ENCODE data around the gene VASN.

The VASN gene

DNA sequence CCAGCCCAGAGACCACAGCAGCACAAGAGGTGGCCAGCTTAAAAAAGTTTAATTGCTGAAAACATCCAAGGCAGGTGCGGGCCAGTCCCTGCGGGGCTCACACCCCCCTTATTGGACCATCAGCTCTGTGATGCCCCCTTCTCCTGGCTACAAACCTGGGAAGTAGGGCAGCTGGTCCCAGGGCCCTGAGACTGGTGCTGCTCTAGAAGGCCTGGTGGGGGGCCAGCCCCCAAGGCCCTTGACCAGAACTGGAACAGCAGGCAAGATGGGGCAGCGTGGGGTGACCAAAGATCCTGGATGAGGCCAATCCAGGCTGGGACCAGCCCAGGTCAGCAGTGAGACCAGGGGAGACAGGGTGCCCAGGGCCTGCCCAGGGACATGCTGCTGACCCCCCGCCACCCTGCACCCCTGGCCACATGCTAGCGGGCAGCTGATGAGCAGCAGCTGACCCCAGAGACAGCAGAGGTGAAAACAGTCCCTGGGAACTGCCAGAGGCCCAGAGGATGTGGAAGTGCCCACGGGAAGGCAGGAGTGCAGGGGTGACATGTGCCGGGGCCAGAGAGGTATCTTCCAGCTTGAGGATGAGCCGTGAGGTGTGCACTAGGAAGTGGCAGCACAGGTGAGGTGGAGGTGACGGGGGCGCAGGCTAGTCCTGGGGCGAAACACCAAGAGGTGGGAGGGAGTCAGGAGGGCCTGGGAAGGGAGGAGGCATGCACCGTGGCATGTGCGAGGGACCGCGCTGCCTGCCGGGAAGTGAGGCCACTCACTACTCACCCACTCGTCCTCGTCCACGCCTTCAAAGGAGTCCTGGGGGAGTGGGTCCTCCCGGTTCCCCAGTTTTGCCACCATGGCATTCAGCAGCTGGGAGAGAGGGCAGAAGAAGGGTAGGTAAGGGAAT is 16.9 kb upstream of the VASN start:
- DNase-seq: no peak
- no peak for ATAC-seq

DNA sequence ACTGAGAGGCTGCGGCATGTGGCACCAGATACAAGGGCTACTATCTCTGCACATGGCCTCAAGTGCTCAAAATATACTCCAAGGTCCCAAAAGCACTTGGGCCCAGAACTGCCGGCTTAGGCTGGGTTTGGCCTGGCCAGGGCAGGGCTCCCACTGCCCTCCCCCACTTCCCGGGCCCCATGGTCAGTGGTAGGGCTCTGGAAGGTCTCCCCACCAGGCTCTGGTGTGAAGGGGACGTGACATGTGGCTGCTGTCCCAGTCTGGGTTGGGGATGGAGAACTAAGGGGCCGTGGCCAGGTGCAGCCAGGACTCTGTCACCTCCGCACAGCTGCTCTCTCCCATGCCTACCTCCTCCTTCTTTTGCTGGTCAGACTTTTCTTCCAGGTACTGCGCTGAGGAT is 14.8 kb upstream of the VASN start:
- DNase-seq (no peak), ATAC-seq (no peak)

DNA sequence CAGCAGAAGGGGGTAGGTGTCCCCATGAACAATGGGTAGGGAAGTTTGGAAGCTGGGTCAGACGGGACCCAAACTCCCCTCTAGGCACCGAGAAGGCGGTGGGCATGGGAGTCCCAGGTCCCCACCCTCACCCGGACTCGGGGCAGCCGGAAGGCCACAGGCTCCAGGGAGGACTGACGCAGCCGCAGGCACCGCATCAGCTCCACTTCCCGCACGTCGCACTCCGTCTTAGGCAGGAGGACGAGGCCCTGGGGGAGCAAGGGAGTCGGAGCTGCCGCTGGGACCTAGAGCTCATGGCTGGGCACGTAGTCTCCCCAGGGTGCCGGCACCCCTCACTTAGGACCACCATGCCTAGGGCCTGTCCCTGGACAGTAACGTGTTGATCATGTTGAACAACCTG is 13.4 kb upstream of the VASN start:
- DNase-seq: no peak
- no peak for ATAC-seq

DNA sequence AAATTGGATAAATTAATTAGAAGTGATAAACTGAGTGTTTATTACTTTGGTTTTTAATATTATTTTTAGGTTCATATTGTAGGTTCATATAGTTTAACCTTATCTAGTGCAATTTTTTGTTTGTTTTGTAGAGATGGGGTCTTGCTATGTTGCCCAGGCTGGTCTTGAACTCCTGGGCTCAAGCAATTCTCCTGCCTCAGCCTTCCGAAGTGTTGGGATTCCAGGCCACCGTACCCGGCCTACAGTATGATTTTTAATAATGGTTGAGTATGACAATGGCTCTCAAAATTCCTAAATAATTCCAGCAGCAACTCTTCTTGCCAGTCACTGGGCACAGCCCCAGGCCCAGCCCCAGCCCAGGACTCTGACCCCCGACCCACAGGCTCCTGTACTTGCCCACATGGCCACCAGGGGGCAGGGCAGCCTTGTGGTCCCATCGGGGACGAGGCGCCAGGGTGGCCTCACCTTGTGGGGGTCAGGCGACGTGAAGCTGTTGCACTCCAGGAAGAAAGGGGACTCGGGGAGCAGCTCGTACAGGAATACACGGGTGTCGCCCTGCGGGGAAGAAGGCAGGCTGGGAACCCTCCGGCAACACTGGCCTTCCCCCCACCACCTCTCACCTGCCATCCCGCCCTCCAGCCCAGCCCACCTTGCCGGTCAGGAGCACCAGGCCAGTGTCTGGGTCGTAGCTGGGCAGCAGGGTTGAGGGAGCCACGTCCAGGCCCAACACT is 12.7 kb upstream of the VASN start:
- ATAC-seq (peak; percentile 63), DNase-seq (peak; percentile 82)

DNA sequence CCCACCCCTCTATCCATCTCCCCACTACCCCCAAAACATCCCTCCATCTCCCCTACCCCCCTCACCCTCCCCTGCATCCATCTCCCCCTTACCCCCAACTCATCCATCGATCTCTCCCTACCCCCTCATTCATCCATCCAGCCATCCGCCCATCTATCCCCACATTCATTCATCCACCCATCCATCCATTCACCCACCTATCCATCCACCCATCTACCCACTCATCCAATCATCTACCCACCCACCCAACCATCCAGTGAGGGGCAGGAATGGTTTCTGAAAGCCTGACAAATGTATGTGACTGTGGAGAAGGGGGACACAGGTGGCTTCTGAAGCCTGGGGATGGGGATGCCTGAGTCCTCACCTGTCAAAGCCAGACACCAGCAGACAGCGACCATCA is 11.7 kb upstream of the VASN start:
- DNase-seq (no peak), ATAC-seq (no peak)

DNA sequence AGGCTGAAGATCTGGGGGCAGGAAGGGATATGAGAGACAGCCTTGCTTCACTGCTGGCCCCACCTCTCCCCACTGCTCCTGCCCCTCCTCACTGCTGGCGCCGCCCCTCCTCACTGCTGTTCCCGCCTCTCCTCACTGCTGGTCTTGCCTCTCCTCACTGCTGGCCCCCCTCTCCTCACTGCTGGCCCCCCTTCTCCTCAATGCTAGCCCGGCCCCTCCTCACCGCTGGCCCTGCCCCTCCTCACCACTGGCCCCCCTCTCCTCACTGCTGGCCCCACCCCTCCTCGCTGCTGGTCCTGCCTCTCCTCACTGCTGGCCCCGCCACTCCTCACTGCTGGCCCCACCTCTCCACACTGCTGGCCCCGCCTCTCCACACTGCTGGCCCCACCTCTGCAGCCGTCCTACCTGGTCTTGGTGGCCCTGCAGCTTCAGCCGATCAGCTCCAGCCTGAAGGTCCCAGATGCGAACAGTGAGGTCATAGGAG is 11.1 kb upstream of the VASN start:
- ATAC-seq (peak; percentile 30), DNase-seq (no peak)

DNA sequence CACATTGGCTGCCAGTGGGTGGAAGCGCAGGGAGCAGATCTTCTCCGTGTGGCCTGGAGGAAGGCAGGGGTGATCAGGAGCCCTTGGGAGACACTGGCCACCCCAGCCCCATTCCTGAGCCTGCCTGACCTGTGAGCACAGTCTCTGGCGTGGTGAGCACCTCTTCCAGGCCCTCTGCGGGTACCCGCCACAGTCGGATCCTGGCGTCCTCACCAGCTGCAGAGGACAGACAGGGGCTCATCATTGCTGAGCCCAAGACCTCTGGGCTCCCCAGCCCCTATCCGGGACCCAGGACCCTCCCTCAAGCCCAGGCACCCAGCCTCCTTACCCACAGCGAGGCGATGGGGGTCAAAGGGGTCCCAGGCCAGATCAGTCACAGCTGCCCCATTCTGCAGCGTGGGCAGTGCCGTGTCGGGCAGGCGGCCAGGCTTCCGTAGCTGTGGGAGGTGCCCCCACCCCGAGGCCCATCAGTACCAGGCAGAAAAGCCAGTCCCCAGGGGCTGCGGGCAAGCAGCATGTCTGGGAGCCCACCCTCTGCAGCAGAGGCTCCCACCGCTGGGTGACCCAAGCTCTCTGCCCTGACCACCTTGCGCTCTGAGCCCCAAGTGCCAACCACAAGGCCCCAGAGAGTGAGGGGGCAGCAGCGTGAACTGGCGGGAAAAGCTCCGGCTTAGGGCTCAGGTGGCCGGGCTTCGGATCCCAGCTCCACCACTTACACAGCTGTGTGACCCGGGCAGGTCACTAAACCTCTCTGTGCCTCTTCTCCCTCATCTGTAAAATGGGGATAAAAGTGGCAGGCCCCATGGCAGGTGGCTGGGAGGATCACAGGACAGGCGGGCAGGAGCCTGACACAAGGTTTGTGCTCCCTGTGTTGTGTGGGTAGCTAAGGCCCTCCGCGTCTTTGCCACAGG is 10.4 kb upstream of the VASN start:
- DNase-seq (no peak), ATAC-seq (no peak)

DNA sequence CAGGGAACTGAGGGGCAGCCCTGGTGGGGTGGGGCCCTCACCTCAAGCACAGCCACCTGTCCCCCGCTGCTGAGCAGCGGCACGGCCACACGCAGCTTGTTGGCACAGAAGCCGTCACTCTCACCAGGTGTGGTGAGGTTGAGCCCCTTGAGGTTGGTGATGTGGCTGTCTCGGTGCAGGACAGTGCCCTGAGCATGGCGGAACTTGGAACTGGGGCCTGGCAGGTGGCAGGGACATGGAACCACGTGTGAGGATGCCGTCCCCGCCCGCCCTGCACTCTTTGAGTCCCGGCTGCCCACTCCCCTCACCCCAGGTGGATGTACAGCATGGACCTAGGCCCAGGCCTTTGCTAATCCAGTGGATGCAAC is 9.7 kb upstream of the VASN start:
- DNase-seq: no peak
- ATAC-seq: no peak

DNA sequence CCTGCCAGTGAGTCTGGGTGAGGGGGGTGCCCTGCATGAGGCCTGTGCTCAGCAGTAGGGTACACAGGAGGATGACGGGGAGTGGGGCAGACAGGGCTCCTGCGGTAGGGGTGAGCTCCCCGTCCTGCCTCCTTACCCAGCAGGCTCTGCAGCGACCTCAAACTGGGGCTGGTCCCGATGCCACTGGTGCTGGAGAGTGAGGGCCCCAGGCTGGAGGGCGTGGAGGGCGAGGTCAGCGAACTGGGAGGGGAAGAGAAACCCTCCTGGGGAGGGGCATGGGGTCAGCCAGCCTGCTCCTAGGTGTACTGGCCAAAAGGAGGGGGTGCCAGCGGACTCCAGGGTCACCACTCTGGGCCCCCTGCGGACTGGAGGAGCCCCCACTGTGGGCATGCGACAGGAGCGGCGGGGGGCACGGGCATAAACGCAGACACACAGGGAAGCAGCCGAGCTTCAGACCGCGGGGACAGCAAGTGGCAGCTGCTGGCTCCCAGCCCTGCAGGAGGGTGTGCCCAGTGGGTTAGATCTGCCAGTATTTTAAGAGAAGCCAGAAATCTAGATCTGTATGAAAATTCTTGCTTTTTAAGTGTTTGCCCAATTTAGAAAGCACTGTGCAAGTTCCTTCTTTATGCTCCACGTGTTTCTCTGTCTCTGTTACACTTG is 9.0 kb upstream of the VASN start:
- ATAC-seq (no peak), DNase-seq (no peak)

DNA sequence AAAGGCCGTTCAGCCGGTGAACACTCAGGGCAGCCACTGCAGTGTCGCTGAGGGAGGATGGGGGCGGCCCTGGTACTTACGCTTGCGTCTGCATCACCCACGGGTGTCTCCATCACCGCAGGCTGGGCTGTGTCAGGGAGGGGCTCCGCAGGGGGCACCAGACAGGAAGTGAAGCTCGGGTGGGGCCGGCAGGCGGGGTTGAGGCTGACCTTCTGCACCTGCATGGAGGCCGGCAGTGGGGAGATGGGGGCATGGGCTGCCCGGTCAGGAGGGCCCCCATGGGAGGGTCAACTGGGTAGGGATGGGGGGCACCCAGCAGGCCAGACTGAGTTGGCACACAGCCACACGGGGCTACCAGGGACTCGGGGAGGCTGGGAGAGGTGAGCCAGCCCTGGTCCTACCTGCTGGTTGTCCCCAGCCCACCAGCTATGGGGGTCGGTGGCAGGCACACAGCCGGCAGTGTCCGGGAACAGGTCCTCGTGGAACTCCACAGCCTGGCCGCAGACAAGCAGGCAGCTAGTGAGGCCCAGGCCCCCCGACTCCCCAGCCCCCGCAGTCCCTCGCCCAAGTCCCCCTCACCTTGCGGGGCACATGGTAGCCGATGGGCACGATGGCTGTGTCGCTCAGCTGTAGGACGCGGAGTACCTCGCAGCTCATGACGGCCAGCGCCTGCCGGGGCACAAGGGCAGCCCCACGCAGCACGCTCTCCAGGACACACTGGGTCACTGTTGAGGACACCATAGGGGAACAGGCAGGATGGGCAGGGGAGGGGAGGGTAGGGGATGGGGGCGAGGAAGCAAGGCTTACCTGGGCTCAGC is 7.2 kb upstream of the VASN start:
- DNase-seq: no peak
- ATAC-seq: no peak

DNA sequence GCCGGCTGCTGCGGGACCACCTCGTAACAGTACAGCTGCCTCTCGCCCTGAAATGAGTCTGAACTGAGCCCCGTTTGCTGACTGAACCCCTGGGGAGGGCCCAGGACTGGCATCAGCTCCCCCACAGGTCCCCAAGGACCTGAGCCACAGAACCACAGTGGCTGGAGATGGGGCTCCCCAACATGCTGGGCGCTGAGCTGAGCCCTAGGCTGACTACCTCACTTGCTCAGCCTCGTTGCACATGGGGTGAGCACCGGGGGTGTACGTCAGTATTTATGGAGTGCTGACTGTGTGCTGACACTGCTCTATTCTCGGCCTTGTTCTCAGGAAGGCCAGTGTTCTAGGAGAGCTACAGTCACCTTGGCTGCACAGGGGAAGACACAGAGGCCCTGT is 6.6 kb upstream of the VASN start:
- DNase-seq (no peak), ATAC-seq (no peak)

DNA sequence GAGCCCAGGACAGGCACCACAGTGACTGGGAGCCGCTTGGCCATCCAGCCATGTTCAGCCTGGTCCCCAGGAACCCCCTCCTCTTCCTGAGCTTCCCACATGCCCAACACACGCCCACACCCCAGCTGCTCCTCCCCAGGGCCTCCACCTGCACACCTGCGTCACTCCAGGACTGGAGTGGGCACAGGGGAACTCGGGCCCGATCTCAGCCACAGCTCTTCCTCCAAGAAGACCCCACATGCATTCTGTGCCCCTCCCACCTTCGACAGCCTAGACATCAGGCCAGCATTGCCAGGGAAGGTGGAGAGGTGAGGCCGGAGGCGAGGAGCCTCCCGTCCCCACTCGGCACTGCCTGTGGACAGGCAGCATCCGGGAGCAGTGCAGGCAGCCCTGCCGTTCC is 6.0 kb upstream of the VASN start:
- ATAC-seq: no peak
- no peak for DNase-seq

DNA sequence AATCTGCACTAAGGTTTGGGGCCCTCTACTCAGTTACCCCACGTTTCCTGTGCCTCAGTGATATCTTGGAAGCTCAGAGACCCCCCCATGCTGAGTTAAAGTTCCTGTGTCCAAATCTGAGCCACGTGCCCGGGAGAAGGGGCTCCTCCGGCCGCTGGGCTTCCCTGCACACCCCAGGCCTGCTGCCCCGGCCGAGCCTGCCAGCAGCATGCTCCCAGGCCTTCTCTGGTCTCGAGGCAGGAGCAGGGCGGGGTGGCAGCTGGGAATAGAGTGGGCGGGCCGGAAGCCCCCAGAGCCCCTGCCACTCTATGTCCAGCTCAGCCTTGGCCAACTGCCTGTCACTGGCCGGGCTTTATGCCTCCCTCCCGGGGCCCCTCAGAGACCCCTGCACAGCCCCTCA is 5.6 kb upstream of the VASN start:
- ATAC-seq (no peak), DNase-seq (no peak)

DNA sequence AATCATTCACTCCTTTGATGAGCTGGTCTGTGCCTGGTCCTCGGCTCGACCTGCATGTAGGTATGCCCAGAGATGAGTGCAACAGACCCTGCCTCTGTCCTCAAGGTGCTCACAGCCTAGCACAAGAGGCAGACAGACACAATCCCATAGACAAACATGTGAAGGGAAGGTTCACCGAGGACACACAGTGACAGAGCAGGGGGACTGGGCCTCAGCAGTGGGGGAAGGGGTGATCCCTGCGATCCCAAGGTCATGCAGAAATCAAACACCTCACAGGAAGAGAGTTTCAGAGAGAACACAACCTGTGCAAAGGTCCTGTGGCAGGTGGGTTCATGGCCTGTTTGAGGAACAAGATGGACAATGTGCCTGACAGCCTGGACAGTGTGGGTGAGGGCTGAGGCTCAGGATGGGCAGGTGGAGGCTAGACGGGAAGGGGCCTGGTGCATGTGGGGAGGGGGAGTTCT is 4.2 kb upstream of the VASN start:
- ATAC-seq (no peak), DNase-seq (no peak)

DNA sequence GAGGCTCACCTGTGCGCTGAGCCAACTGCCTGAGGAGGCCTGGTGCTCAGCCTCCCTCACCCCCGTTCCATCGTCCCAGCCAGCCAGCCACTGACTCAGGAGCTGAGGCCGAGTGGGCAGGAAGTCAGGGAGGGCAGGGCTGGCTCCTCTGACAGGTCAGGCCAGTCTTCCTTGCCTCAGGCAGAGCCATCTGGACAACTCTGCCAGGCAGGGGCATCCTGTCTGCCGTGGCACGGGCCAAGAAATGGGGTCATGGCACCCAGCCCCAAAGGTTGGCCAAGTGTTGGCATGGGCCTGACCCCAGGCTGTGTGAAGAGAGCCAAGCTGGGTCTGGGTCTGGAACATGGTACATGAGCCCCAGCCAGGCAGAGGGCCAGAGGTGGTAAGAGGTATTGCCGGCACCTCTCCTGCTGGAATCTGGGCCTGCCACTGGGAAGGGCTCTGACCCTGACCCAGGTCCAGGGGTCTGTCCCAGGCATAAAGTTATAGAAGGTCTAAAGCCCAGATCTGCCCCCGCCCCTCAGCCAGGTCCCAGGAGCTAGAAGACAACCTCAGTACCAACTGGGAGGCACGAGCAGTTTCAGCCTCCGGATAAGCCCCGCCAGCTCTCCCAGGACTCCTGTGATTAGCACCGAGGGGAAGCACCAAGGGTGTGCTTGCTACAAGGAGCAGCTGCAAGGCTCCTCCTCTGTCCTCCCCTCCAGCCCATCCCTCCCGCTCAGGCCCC is 2.5 kb upstream of the VASN start:
- no peak for DNase-seq
- no peak for ATAC-seq

DNA sequence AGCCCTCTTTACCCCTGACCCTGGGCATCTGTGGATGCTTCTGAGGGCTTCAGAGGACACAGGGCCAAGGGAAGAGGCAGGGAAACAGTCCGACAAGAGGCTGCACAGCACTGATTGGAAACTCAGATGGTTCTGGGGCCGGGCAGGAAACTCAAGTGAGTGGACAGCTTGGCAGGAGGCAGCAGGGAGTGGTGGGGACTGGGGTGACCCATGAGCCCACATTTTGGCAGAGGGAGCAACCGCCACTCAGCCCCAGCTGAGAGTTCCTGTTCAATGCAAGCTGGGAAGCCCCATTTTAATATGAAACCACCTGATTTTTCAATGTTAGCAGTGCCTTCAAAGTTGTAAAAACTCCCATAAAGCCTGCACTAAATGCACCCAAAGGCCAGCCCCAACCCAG is 1.5 kb upstream of the VASN start:
- DNase-seq: no peak
- ATAC-seq: no peak

DNA sequence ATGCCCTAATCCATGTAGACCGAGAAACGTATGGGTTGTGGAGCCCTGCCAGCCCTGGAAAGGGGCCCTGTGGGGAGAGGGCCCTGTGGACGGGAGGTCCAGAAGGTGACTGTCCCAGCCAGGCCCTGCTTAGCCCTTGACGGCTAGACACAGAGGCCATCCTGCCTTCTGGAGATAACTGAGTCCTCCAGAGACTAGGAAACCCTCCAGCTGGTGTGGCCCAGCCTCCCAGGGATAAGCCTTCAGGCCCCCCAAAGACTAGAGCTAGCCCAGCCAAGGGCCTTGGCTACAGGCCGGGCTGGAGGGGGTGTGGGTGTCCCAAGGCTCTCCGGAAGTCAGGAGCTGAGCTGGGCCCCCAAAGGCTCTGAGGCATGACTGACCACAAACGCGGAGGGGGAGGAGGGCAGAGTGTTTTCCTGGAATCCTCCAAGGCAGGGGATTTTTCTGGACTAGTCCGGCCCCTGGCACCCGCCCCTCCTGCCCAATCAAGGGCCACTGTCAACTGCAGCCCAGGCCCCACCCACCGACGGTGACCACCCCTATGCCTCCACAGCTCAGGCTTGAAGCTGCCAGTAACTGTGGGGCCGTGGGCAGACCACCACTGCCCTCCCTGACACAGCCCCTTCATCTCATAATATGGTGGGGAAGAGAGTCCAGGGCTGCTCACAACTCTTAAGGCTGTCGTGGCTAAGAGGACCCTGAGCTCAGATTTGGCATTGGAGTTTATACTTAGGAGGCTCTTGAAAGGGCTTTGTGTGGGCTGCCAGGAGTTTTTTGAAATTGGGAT is 885 bp upstream of the VASN start:
- DNase-seq: no peak
- ATAC-seq: no peak

DNA sequence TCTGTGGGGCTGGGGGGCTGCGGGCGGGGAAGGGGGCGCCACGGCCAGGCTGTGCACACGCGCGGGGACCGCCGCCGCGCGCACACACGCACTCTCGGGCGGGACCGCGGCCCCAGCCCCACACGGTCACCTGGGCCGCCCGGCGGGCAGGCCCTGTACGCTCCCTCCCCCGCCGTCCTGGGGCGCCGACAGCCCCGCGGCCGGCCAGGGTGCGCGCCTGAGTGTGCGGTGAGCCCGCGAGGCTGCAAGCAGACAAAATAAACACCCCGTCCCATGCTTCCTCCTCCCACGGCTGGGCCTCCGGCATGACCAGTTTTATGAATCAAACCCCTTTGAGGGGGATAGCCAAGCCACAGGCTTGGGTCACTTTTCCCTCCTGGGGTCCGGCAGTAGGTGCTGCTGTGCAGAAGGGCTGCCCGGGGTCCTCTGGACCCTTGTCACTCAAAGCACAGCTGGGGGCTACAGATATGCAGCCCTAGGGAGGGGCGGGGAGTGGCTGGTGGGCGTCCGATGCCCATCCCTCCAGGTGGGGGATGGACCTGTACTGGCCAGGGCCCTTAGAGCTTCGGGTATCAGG is 441 bp downstream of the VASN start:
- peak; percentile 50 for ATAC-seq
- peak; percentile 39 for DNase-seq
